Loucy (cell line): ENCODE data around the gene TRIO.
"Not testable (repeated sequence)": the region's sequence is repeated elsewhere in the genome, so short reads cannot be mapped to it uniquely, and the experiment has no call there.

Experiments
- H2AFZ ChIP-seq: fragments of 200-600 bp; sonication (generic); 2 replicates; pipeline ENCODE4 v1.6.0; 2016; ENCODE audit warnings: antibody characterized with exemption, mild to moderate bottlenecking, low read length, moderate library complexity
- H3F3A ChIP-seq: fragments of 200-600 bp; 2 replicates; pipeline ENCODE4 v1.6.0; 2016; ENCODE audit warnings: antibody characterized with exemption, low read depth, mild to moderate bottlenecking
- H3K27me3 ChIP-seq: fragments of 200-600 bp; sonication (generic); 2 replicates; pipeline ENCODE4 v1.6.1; 2014; ENCODE audit warnings: low read length, mild to moderate bottlenecking; ENCODE audit not compliant: insufficient read depth, poor library complexity, severe bottlenecking
- H3K36me3 ChIP-seq: fragments of 200-600 bp; sonication (generic); 2 replicates; pipeline ENCODE4 v1.6.1; 2016; ENCODE audit warnings: low read length; ENCODE audit not compliant: insufficient read depth
- H3K4me1 ChIP-seq: fragments of 200-600 bp; sonication (generic); 2 replicates; pipeline ENCODE4 v1.5.1; 2014; ENCODE audit warnings: low read length, mild to moderate bottlenecking; ENCODE audit not compliant: insufficient read depth, poor library complexity, severe bottlenecking
- H3K4me2 ChIP-seq: fragments of 200-600 bp; sonication (generic); 2 replicates; pipeline ENCODE4 v1.6.0; 2014; ENCODE audit warnings: antibody characterized with exemption, low read length, low read depth, mild to moderate bottlenecking; ENCODE audit not compliant: poor library complexity, severe bottlenecking
- H3K4me3 ChIP-seq: fragments of 200-600 bp; sonication (generic); 2 replicates; pipeline ENCODE4 v1.5.1; 2014; ENCODE audit warnings: low read length, mild to moderate bottlenecking, mixed read lengths; ENCODE audit not compliant: poor library complexity, severe bottlenecking
- H3K79me2 ChIP-seq: fragments of 200-600 bp; sonication (generic); 2 replicates; pipeline ENCODE4 v1.6.1; 2014; ENCODE audit warnings: low read length; ENCODE audit not compliant: insufficient read depth
- H3K9ac ChIP-seq: fragments of 200-600 bp; sonication (generic); 2 replicates; pipeline ENCODE4 v1.6.0; 2014; ENCODE audit warnings: mild to moderate bottlenecking, low read depth, low read length, moderate library complexity; ENCODE audit not compliant: poor library complexity, severe bottlenecking
- H3K9me2 ChIP-seq: fragments of 200-600 bp; sonication (generic); replicated peaks from 2 replicates; pipeline ENCODE4 v1.6.1; 2016; ENCODE audit warnings: low read depth, low read length, mixed read lengths
- H3K9me3 ChIP-seq: fragments of 200-600 bp; sonication (generic); 2 replicates; pipeline ENCODE4 v1.6.1; 2014; ENCODE audit warnings: mild to moderate bottlenecking, antibody characterized with exemption, low read length, low read depth; ENCODE audit not compliant: insufficient read depth
- H4K20me1 ChIP-seq: fragments of 200-600 bp; sonication (generic); 2 replicates; pipeline ENCODE4 v1.6.0; 2014; ENCODE audit warnings: antibody characterized with exemption, low read length, mild to moderate bottlenecking; ENCODE audit not compliant: insufficient read depth, poor library complexity, severe bottlenecking
- CTCF ChIP-seq: fragments of 200-600 bp; sonication (generic); conservative IDR thresholded peaks from 2 replicates; pipeline ENCODE4 v1.5.1; 2014; ENCODE audit warnings: mild to moderate bottlenecking, antibody characterized with exemption, low read length
- EZH2phosphoT487 ChIP-seq: fragments of 200-600 bp; IDR thresholded peaks from 2 replicates; pipeline ENCODE4 v1.6.1; 2018; ENCODE audit warnings: antibody characterized with exemption, mild to moderate bottlenecking, moderate library complexity, borderline replicate concordance

Gene TRIO

GRCh38 chr5:14432931-14433589 lies 289.9 kb downstream of the TRIO start:
- H4K20me1 ChIP-seq, result no peaks in the 10 kb centered on the region
- no peaks in the 10 kb centered on the region for H3K4me1 ChIP-seq
- no peak for TF ChIP-seq CTCF
- TF ChIP-seq EZH2phosphoT487, result no peak
- no peaks in the 10 kb centered on the region for H3K79me2 ChIP-seq
- H2AFZ ChIP-seq, result no peak overlapping the region
- peaks cover 20% of the 10 kb centered on the region for H3K36me3 ChIP-seq
- H3K27me3 ChIP-seq, result no peaks in the 10 kb centered on the region
- no peaks in the 10 kb centered on the region for H3K9me2 ChIP-seq
- no peak overlapping the region for H3K4me3 ChIP-seq
- H3F3A ChIP-seq, result no peaks in the 10 kb centered on the region
- no peak overlapping the region for H3K9ac ChIP-seq
- no peaks in the 10 kb centered on the region; the same call in 1 of the 2 replicates for H3K9me3 ChIP-seq
- no peak overlapping the region for H3K4me2 ChIP-seq

- H3K27me3 ChIP-seq, result no peaks in the 10 kb centered on the region
- H3K36me3 ChIP-seq, result peaks cover 21% of the 10 kb centered on the region
- no peak overlapping the region for H3K4me2 ChIP-seq
- H3K79me2 ChIP-seq, result no peaks in the 10 kb centered on the region
- H3F3A ChIP-seq, result no peaks in the 10 kb centered on the region
- H3K9me2 ChIP-seq, result no peaks in the 10 kb centered on the region
- no peak overlapping the region for H3K4me3 ChIP-seq
- no peak overlapping the region for H2AFZ ChIP-seq
- H3K4me1 ChIP-seq, result no peaks in the 10 kb centered on the region
- H3K9me3 ChIP-seq, result no peaks in the 10 kb centered on the region; the same call in 1 of the 2 replicates
- H4K20me1 ChIP-seq, result no peaks in the 10 kb centered on the region
- H3K9ac ChIP-seq, result no peak overlapping the region
- TF ChIP-seq EZH2phosphoT487 (no peak), CTCF (no peak)
Observed at GRCh38 chr5:14435481-14435880, 292.3 kb downstream of the TRIO start.

GRCh38 chr5:14436122-14436521 lies 293.0 kb downstream of the TRIO start:
- H3K79me2 ChIP-seq, H3K9me3 ChIP-seq, H3K4me1 ChIP-seq, H3K4me2 ChIP-seq, H2AFZ ChIP-seq, H4K20me1 ChIP-seq, H3K9ac ChIP-seq, H3K4me3 ChIP-seq, H3K9me2 ChIP-seq, H3F3A ChIP-seq, H3K27me3 ChIP-seq: not testable (repeated sequence)
- H3K36me3 ChIP-seq, result peaks cover 23% of the 10 kb centered on the region
